Measurements from ENCODE around the gene NGF. TPM values are rescaled to one million over a fixed set of nuclear protein-coding genes. Genes with fewer than 3 reads are reported as not detected.

Gene NGF
- total and polyA plus RNA-seq, 2 donors (not counting 1 experiment from before 2014, with no cell fraction given) = not detected

GRCh38 chr1:115258302-115258866 is 79.7 kb downstream of the NGF start:
- intact Hi-C loops (cut with micrococcal nuclease) = no loop called here
- Histone ChIP-seq H3K79me2 (ENCODE audit: control insufficient read depth, insufficient read depth, low read length) (no peaks in the 10 kb centered on the region), H3K9ac (ENCODE audit: low read length) (no peak overlapping the region), H3K4me1 (ENCODE audit: control insufficient read depth in 2 of 2, insufficient read depth in 2 of 2, low read length in 2 of 2) (no peaks in the 10 kb centered on the region), H3K36me3 (replicated peaks in 1 of 2; ENCODE audit: control extremely low read depth in 1 of 2, control insufficient read depth in 1 of 2, extremely low read depth in 1 of 2, insufficient read depth in 2 of 2, low read length in 1 of 2) (no peaks in the 10 kb centered on the region), H3K4me3 (ENCODE audit: control extremely low read depth in 1 of 5, extremely low read depth in 1 of 5, insufficient read depth in 1 of 5, low read depth in 2 of 5, low read length in 4 of 5) (no peak overlapping the region), H3K27me3 (replicated peaks in 1 of 4; ENCODE audit: control extremely low read depth in 1 of 4, control insufficient read depth in 3 of 4, insufficient read depth in 4 of 4, low read length in 3 of 4) (no peaks in the 10 kb centered on the region), H4K20me1 (ENCODE audit: control insufficient read depth, insufficient read depth, low read length, poor library complexity, severe bottlenecking) (no peaks in the 10 kb centered on the region), H3K9me3 (ENCODE audit: control extremely low read depth in 1 of 3, control insufficient read depth in 2 of 3, insufficient read depth in 1 of 3, low read length in 2 of 3) (peaks cover 1 to 6% (median 3%) of the 10 kb centered on the region in 3 donors), H3K4me2 (replicated peaks; ENCODE audit: low read depth, low read length, poor library complexity, severe bottlenecking) (no peak overlapping the region), H2AFZ (ENCODE audit: insufficient read depth, low read depth, low read length, poor library complexity, severe bottlenecking) (no peak overlapping the region), H3K27ac (ENCODE audit: low read length in 2 of 2) (no peak overlapping the region)
- POLR2A ChIA-PET = no interaction called here
- Mint-ChIP-seq H3K27ac (no peak overlapping the region), H3K4me3 (no peak overlapping the region), H3K4me1 (no peaks in the 10 kb centered on the region), H3K27me3 (peaks cover 3% of the 10 kb centered on the region), H3K9me3 (ENCODE audit: insufficient read depth) (peaks cover 6% of the 10 kb centered on the region)
- ATAC-seq (ENCODE audit: low read depth) (no peak), DNase-seq (no peak)
- no peak for TF ChIP-seq CTCF (IDR thresholded peaks at IDR 0.05)
- 50% methylated on average over 2 of the region's 3 CpGs for WGBS (ENCODE audit: insufficient coverage)
- CTCF ChIA-PET = no interaction called here

- Histone ChIP-seq H3K4me1 (ENCODE audit: control insufficient read depth in 2 of 2, insufficient read depth in 2 of 2, low read length in 2 of 2) (no peaks in the 10 kb centered on the region), H3K9me3 (ENCODE audit: control extremely low read depth in 1 of 3, control insufficient read depth in 2 of 3, insufficient read depth in 1 of 3, low read length in 2 of 3) (peaks cover 1 to 6% (median 3%) of the 10 kb centered on the region in 3 donors), H2AFZ (ENCODE audit: insufficient read depth, low read depth, low read length, poor library complexity, severe bottlenecking) (no peak overlapping the region), H3K79me2 (ENCODE audit: control insufficient read depth, insufficient read depth, low read length) (no peaks in the 10 kb centered on the region), H3K9ac (ENCODE audit: low read length) (no peak overlapping the region), H3K27me3 (replicated peaks in 1 of 4; ENCODE audit: control extremely low read depth in 1 of 4, control insufficient read depth in 3 of 4, insufficient read depth in 4 of 4, low read length in 3 of 4) (no peaks in the 10 kb centered on the region), H3K27ac (ENCODE audit: low read length in 2 of 2) (no peak overlapping the region), H3K4me2 (replicated peaks; ENCODE audit: low read depth, low read length, poor library complexity, severe bottlenecking) (no peak overlapping the region), H4K20me1 (ENCODE audit: control insufficient read depth, insufficient read depth, low read length, poor library complexity, severe bottlenecking) (no peaks in the 10 kb centered on the region), H3K36me3 (replicated peaks in 1 of 2; ENCODE audit: control extremely low read depth in 1 of 2, control insufficient read depth in 1 of 2, extremely low read depth in 1 of 2, insufficient read depth in 2 of 2, low read length in 1 of 2) (no peaks in the 10 kb centered on the region), H3K4me3 (ENCODE audit: control extremely low read depth in 1 of 5, extremely low read depth in 1 of 5, insufficient read depth in 1 of 5, low read depth in 2 of 5, low read length in 4 of 5) (no peak overlapping the region)
- H3K4me1 Mint-ChIP-seq = no peaks in the 10 kb centered on the region
- no peak for DNase-seq
- H3K27me3 Mint-ChIP-seq = peaks cover 3% of the 10 kb centered on the region
- intact Hi-C loops (cut with micrococcal nuclease) = no loop called here
- H3K27ac Mint-ChIP-seq = no peak overlapping the region
- H3K4me3 Mint-ChIP-seq = no peak overlapping the region
- TF ChIP-seq EZH2 (IDR thresholded peaks at IDR 0.05; ENCODE audit: borderline replicate concordance, insufficient read depth, low read depth, low read length, poor library complexity, severe bottlenecking) = no peak
- TF ChIP-seq CTCF (IDR thresholded peaks at IDR 0.05) = no peak
- no peak for ATAC-seq (ENCODE audit: low read depth)
- CTCF ChIA-PET = no interaction called here
- peaks cover 6% of the 10 kb centered on the region for H3K9me3 Mint-ChIP-seq (ENCODE audit: insufficient read depth)
- POLR2A ChIA-PET = no interaction called here
Measured at GRCh38 chr1:115257591-115257990, 80.5 kb downstream of the NGF start.
